HG03520 (cell line): ENCODE results near the gene GFRAL.

Experiments used
- ATAC-seq: cut with Tn5 transposase; IDR thresholded peaks from one replicate; pipeline ENCODE4 v1.9.1; 2021; ENCODE audit warnings: mild to moderate bottlenecking, moderate library complexity; ENCODE audit not compliant: unreplicated experiment

GFRAL gene

GRCh38 chr6:55433446-55434130 is 106.3 kb downstream of the GFRAL start:
- no peak for ATAC-seq

- no peak for ATAC-seq
Observed at GRCh38 chr6:55437141-55437540, 109.9 kb downstream of the GFRAL start.

DNA sequence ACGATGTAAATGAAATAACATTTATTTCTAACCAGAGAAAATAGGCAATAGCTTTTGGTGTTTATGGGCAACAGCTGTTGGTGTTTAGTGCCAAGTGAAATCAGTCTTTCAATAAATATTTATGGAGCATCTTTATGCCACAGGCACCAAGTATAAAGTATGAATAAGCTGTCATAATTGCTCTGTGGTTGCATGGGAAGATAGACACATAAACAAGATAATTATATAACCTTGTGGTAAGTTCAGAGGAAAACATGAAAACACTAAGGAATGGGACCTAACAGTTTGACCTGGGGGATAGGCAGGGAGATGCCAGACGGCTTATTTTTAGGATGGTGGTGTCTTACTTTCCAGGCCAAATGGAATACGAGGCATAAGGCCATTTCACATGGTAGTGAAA is 110.9 kb downstream of the GFRAL start:
- no peak for ATAC-seq

GRCh38 chr6:55443238-55444134 is 116.2 kb downstream of the GFRAL start:
- no peak for ATAC-seq

GRCh38 chr6:55445648-55446204 is 118.5 kb downstream of the GFRAL start:
- no peak for ATAC-seq

DNA sequence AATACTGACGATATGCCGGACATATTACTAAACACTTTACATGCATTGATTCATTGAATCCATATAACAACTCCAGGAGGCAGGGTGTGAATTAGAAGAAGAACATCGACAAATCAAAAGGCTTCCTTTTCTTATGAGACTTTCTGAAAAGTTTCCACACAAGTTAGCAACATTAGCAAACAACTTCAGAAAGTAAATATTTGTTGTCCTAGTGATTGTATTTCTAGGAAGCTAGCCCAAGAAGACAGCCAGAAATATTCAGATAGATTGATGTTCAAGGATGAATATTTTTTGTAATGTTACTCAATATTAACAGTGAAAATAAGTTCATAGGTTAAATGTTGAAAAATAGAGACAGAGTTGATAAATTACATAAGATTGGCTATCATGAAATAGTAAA is 120.6 kb downstream of the GFRAL start:
- ATAC-seq = no peak

DNA sequence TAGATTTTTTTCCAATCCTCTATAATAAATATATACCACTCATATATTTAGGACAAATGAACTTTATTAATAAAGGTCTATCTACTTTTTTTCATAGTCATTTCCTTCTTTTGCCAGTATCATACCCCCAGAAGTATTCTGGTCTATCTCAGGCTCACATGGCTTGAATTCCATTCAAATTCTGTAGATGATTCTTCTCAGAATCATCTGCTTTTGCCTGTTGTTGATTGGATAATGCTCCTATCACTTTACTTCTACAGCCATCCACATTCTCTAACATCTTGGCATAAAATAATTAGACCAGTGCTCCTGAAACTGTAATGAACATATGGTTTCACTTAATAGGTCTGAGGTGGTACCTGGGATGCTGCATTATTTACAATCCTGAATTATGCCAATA is 121.2 kb downstream of the GFRAL start:
- ATAC-seq = no peak

DNA sequence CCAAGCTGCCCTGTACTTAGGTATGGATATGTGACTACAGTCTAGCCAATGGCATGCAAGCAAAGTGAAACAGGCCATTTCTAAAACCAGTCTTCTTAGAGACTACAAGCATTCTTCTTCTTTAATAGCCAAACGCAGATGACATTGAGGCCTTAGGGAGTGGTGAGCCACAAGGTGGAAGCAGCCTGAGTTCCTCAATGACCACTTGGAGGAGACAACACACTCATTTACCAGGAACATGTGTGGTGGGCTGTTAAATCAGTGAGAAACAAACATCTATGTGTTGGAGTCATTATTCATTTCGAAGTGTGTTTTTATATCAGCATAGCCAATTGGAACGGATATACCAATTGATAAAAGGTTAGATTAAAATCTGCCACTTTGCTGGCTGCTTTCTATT is 122.0 kb downstream of the GFRAL start:
- ATAC-seq = no peak

DNA sequence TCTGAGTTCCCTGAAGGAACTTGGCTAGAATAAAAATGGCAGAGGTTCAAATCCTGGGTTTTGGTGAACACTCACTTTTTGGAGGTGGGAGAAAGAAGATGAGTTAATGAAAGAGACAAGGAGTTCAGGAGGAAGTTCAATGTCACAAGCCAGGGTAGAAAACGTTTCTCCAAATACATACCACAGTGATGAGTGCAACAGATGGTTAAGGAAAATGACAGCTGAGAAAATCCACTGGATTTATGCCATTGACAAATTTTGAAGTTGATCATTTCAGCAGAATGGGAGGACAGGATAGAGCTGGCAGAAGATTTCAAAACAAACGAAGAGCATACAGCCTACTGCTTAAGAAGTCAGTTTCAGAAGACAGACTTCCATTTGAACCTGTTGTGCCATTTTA is 122.7 kb downstream of the GFRAL start:
- no peak for ATAC-seq
